Uterus (tissue), 2 donors: ENCODE data around the gene RASGEF1C.

Experiments used
- POLR2A ChIP-seq, 2 donors: fragments of 450-650 bp; IDR thresholded peaks; one replicate each; pipeline ENCODE4 v1.6.1; 2016; ENCODE audit warnings: antibody characterized with exemption in 2 of 2, mild to moderate bottlenecking in 1 of 2, moderate library complexity in 1 of 2
- TF ChIP-seq, protein P1 (sequence below), 4 experiments: fragments of 200-600 bp in 2 of 4; fragments of 450-650 bp in 2 of 4; sonication (generic) in 2 of 4; IDR thresholded peaks; one replicate each; pipeline ENCODE4 v1.5.1; 2016 to 2019; ENCODE audit warnings: antibody characterized with exemption in 4 of 4, mild to moderate bottlenecking in 2 of 4, moderate library complexity in 1 of 4

DNA sequence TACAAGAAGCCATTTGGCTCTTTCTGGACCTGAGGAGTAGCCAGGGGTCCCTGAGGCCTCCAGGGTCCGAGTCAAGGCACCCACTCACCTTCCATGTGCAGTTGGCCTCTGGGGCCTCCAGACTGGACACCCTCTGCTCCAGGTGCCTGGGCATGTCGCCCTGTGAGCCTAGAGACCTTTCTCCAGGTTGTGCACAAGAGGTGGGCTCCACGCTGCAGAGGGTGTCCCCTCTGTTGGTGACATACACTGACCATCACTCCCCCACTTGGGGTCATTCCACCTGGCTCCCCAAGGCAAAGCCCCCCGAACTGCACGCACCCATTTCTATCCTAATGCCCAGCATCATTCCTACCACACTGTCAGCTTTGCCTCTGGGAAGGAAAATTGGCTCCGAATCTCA lies 48.8 kb downstream of the RASGEF1C start:
- TF ChIP-seq POLR2A (IDR thresholded peaks at IDR 0.05), result no peak
- TF ChIP-seq, protein P1, sequence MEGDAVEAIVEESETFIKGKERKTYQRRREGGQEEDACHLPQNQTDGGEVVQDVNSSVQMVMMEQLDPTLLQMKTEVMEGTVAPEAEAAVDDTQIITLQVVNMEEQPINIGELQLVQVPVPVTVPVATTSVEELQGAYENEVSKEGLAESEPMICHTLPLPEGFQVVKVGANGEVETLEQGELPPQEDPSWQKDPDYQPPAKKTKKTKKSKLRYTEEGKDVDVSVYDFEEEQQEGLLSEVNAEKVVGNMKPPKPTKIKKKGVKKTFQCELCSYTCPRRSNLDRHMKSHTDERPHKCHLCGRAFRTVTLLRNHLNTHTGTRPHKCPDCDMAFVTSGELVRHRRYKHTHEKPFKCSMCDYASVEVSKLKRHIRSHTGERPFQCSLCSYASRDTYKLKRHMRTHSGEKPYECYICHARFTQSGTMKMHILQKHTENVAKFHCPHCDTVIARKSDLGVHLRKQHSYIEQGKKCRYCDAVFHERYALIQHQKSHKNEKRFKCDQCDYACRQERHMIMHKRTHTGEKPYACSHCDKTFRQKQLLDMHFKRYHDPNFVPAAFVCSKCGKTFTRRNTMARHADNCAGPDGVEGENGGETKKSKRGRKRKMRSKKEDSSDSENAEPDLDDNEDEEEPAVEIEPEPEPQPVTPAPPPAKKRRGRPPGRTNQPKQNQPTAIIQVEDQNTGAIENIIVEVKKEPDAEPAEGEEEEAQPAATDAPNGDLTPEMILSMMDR (IDR thresholded peaks at IDR 0.05), result no peak
